H1 (cell line): Measurements from ENCODE around the gene ASXL3. TPM values are rescaled to one million over a fixed set of nuclear protein-coding genes. Genes with fewer than 3 reads are reported as not detected.

Source experiments
- BRCA1 ChIP-seq: IDR thresholded peaks from 2 replicates; pipeline ENCODE4 v1.6.1; 2012; ENCODE audit warnings: low read depth, low read length, improper control_type of control experiment
- HDAC2 ChIP-seq, 2 experiments: fragments of 300-600 bp in 1 of 2; sonication (generic) in 1 of 2; IDR thresholded peaks; 2 replicates each; pipeline ENCODE4 v1.6.1; 2011 to 2012; ENCODE audit warnings: low read depth in 2 of 2, low read length in 2 of 2, mild to moderate bottlenecking in 2 of 2, moderate library complexity in 2 of 2, borderline replicate concordance in 1 of 2, inconsistent platforms in 1 of 2
- RNF2 ChIP-seq: fragments of 200-900, 300-1000 bp; sonication (generic); IDR thresholded peaks from 2 replicates; pipeline ENCODE4 v1.7.1; 2016; ENCODE audit warnings: borderline replicate concordance, low read depth, mild to moderate bottlenecking, antibody characterized with exemption, low read length; ENCODE audit not compliant: poor library complexity, severe bottlenecking; ENCODE audit errors: missing control alignments
- SIRT6 ChIP-seq: IDR thresholded peaks from one replicate; pipeline ENCODE4 v1.7.1; 2012; ENCODE audit warnings: low read length, inconsistent platforms
- YY1 ChIP-seq: IDR thresholded peaks from 2 replicates; pipeline ENCODE4 v1.6.1; 2011; ENCODE audit warnings: low read depth, mild to moderate bottlenecking, low read length
- polyA plus RNA-seq, 7 experiments: library from polyadenylated mRNA; depleted of rRNA in 3 of 7; stranded (reverse) in 5 of 7; unstranded in 2 of 7; fragments of >200 nt in 5 of 7; fragments of 200-250 nt in 2 of 7; gene quantifications; 1 replicate in 5 of 7; 2 replicates in 1 of 7; 4 replicates in 1 of 7; pipeline versions ENCODE4 v1.2.1 to v1.2.3, GENCODE V29; 2011 to 2013; ENCODE audit warnings: missing spikeins in 2 of 7, mixed read lengths in 2 of 7
- total RNA-seq: library from RNA; stranded (reverse); fragmentation: NEBNext Ultra II Directional; extraction: Animal tissue kit (Norgen Biotek cat#: 25700); gene quantifications from 2 replicates; pipeline ENCODE4 v1.2.1, GENCODE V29; 2021

The ASXL3 gene
- total and polyA plus RNA-seq, 2 of the 8 experiments (the other 6 are each of a cell fraction or from before 2014, with no cell fraction given), result 0.08 to 1.3 TPM

DNA sequence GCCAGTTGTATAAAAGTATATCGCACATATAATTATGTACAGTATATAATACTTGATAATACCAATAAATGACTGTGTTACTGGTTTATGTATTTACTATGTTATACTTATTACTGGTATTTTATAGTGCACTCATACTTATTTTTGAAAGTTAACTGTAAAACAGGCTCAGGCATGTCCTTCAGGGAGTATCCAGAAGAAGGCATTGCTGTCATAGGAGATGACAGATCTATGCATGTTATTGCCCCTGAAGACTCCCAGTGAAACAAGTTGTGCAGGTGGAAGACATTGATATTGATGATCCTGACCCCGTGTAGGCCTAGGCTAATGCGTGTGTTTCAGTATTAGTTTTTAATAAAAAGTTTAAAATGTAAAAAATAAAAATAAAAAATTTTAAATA lies 20.3 kb upstream of the ASXL3 start (continued):
- no peak for TF ChIP-seq RNF2
- no peak for TF ChIP-seq YY1
- no peak for TF ChIP-seq SIRT6
- no peak for TF ChIP-seq BRCA1
- no peak for TF ChIP-seq HDAC2 (IDR thresholded peaks at IDR 0.05; ENCODE audit: borderline replicate concordance in 1 of 2, low read depth in 2 of 2, low read length in 2 of 2)
- TF ChIP-seq, all 59 proteins: peak for 0
